Esophagus squamous epithelium (tissue), 5 donors: Measurements from ENCODE around the gene GRK7. TPM values are rescaled to one million over a fixed set of nuclear protein-coding genes. Genes with fewer than 3 reads are reported as not detected.
"Not testable (repeated sequence)": the region's sequence is repeated elsewhere in the genome, so short reads cannot be mapped to it uniquely, and the experiment has no call there.

ENCODE experiments used
- DNase-seq: peaks from one replicate; lab custom pipeline; 2025; lab: John Stamatoyannopoulos, UW
- H3K27ac ChIP-seq, 4 donors: fragments of 200-600 bp; sonication (generic); one replicate each; pipeline ENCODE4 v1.5.1; 2016 to 2019; ENCODE audit warnings: mild to moderate bottlenecking in 1 of 4
- H3K27me3 ChIP-seq, 4 donors: fragments of 200-600 bp; sonication (generic); 1 replicate in 3 of 4; 2 replicates in 1 of 4; pipeline versions ENCODE4 v1.5.1 to v1.6.0; 2017 to 2021; ENCODE audit warnings: antibody characterized with exemption in 1 of 4
- H3K36me3 ChIP-seq, 3 donors: fragments of 200-600 bp; sonication (generic); one replicate each; pipeline ENCODE4 v1.5.1; 2016 to 2019
- H3K4me1 ChIP-seq, 3 donors: fragments of 200-600 bp; sonication (generic); one replicate each; pipeline ENCODE4 v1.5.1; 2017 to 2019
- H3K4me3 ChIP-seq, 4 donors: fragments of 200-600 bp; sonication (generic); 1 replicate in 3 of 4; 2 replicates in 1 of 4; pipeline ENCODE4 v1.5.1; 2016 to 2019; ENCODE audit warnings: mild to moderate bottlenecking in 2 of 4, moderate library complexity in 1 of 4
- H3K9me3 ChIP-seq, 3 donors: fragments of 200-600 bp; sonication (generic); one replicate each; pipeline ENCODE4 v1.5.1; 2016 to 2019
- POLR2A ChIP-seq, 4 donors: fragments of 450-650 bp; IDR thresholded peaks; one replicate each; pipeline ENCODE4 v1.6.1; 2017; ENCODE audit warnings: antibody characterized with exemption in 4 of 4, mild to moderate bottlenecking in 4 of 4, moderate library complexity in 3 of 4
- WGBS, 2 donors: methylation state at CpG; one replicate each; pipeline ENCODE4 v1.1.5; 2018; 5-methylcytosine and 5-hydroxymethylcytosine counted together
- intact Hi-C: fragments of 100-400 bp; cut with DNase I; formaldehyde crosslinking; loops from one replicate; pipeline ENCODE4 v1.15.0; 2022
- total RNA-seq, 4 donors: library from RNA; depleted of rRNA; stranded (reverse); fragments of >200 nt; gene quantifications; one replicate each; pipeline ENCODE4 v1.1.0, GENCODE V29; 2016
- TF ChIP-seq, protein P1 (sequence below), 6 experiments: fragments of 450-650 bp in 4 of 6; fragments of 200-600 bp in 2 of 6; sonication (generic) in 2 of 6; IDR thresholded peaks; one replicate each; pipeline ENCODE4 v1.5.1; 2016 to 2019; ENCODE audit warnings: antibody characterized with exemption in 6 of 6, mild to moderate bottlenecking in 4 of 6, moderate library complexity in 4 of 6
- donor health status: DM: yes; HTN: yes; CAD: no.

The GRK7 gene
- total RNA-seq, 4 donors from 2014 or later, result 0.08 TPM; not detected in 3

DNA sequence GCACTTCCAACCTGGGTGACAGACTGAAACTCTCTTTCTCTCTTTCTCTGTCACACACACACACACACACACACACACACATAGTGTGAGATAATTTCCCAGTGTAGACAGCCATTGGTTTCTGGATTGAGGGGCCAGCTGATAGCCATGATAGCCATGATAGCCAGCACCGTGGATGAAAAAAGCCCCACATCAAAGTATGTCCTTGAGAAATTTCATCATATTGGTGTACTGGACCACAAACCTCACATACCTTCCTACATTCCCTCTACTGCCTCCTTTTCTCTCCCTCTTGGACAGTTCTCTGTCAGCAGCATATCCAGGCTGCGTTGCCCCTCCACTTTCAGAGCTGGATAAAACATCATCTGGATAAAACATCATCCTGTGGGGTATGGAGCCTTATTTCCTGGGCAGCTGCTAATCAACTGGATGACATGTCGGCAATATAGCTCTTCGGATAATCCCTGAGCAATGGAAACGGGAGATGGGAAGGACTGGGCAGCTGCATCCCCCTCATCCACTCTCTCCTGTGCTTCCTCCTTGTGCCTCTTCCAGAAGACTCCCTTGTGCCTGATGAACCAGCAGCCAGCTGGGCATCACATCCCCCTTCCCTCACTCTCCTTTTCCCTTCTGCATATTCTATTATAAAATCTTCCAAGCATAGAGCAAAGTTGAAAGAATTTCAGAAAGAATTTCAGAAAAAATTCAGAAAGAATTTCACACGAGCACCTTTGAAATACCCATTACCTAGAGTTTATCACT lies 39.3 kb downstream of the GRK7 start:
- intact Hi-C loops, result no loop called here
- no peak for DNase-seq
- no peaks in the 10 kb centered on the region for H3K9me3 ChIP-seq
- peaks cover 10 to 33% (median 14%) of the 10 kb centered on the region in 3 donors for H3K4me1 ChIP-seq
- WGBS, 2 donors, result 88% methylated on average over 6 of the region's 6 CpGs
- no peak overlapping the region for H3K27ac ChIP-seq
- H3K27me3 ChIP-seq, result no peaks in the 10 kb centered on the region
- H3K36me3 ChIP-seq, result no peaks in the 10 kb centered on the region
- no peak for TF ChIP-seq POLR2A (IDR thresholded peaks at IDR 0.05)
- TF ChIP-seq, protein P1, sequence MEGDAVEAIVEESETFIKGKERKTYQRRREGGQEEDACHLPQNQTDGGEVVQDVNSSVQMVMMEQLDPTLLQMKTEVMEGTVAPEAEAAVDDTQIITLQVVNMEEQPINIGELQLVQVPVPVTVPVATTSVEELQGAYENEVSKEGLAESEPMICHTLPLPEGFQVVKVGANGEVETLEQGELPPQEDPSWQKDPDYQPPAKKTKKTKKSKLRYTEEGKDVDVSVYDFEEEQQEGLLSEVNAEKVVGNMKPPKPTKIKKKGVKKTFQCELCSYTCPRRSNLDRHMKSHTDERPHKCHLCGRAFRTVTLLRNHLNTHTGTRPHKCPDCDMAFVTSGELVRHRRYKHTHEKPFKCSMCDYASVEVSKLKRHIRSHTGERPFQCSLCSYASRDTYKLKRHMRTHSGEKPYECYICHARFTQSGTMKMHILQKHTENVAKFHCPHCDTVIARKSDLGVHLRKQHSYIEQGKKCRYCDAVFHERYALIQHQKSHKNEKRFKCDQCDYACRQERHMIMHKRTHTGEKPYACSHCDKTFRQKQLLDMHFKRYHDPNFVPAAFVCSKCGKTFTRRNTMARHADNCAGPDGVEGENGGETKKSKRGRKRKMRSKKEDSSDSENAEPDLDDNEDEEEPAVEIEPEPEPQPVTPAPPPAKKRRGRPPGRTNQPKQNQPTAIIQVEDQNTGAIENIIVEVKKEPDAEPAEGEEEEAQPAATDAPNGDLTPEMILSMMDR (IDR thresholded peaks at IDR 0.05), result no peak
- H3K4me3 ChIP-seq, result no peak overlapping the region

DNA sequence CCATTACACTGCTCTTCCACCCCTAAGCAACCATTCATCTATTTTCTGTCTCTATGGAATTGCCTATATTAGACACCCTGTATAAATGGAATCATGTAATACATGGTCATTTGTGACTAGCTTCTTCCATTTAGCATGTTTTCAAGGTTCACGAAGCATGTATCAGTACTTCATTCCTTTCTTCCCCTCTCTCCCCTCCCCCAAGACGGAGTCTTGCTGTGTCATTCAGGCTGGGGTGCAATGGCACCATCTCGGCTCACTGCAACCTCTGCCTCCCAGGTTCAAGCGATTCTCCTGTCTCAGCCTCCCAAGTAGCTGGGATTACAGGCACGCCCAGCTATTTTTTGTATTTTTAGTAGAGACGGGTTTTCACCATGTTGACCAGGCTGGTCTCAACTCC lies 40.3 kb downstream of the GRK7 start:
- H3K27me3 ChIP-seq, H3K27ac ChIP-seq, DNase-seq, H3K9me3 ChIP-seq, H3K36me3 ChIP-seq, intact Hi-C loops, H3K4me3 ChIP-seq: not testable (repeated sequence)
- 92 to 95% methylated on average over 6 of the region's 6 CpGs for WGBS, 2 donors
- peaks cover 0 to 22% (median 3%) of the 10 kb centered on the region in 3 donors for H3K4me1 ChIP-seq

DNA sequence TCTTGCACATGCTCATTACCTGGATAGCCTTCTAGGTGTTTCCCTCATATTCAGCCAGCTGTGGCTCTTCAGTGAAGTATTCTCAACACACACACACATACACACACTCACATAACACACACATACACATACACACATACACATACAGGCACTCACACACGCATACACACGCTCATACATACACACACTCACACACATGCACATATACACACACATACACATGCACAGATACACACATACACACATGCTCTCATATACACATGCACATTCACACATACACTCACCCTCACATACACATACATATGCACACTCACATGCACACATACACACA lies 41.2 kb downstream of the GRK7 start:
- WGBS, 2 donors, result 92 to 95% methylated on average over 2 of the region's 2 CpGs
- TF ChIP-seq, protein P1 (IDR thresholded peaks at IDR 0.05), result no peak
- no peak for TF ChIP-seq POLR2A (IDR thresholded peaks at IDR 0.05)
- Histone ChIP-seq H3K4me3 (no peak overlapping the region), H3K4me1 (peaks cover 0 to 13% (median 3%) of the 10 kb centered on the region in 3 donors), H3K9me3 (no peaks in the 10 kb centered on the region), H3K27me3 (no peaks in the 10 kb centered on the region), H3K27ac (no peak overlapping the region), H3K36me3 (no peaks in the 10 kb centered on the region)
- intact Hi-C loops, result no loop called here
- DNase-seq, result no peak

DNA sequence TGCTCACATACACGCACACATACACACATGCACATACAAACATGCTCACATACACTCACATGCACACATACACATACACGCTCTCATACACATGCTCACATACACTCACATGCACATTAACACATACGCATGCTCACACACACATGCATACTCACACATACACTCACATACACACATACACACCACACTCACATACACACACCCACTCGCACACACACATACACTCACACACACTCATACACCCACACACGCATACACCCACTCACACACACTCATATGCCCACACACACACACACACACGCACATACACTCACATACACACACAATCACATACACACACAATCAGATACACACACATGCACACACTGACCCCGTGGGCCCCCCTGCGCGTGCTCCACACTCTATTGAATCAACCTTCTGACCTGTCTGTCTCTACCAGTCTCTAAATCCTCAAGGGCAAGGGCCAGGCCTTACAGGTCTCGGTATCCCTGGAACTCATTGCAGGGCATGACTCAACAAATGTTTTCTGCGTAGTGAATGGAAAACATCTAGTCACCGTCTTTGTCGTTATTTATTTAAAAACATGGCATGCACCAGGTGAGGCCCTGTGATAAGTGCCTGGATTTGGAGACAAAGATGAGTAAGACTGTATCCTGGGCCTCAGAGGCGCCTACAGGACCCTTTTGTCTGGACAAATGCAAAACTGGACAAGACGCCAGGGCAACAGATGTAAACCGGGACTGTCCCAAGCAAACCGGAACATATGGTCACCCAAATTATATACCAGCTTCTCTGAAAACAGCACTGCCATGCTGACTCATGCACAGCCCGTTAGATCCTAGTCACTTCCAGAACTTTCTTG lies 41.8 kb downstream of the GRK7 start:
- peaks cover 0 to 13% (median 3%) of the 10 kb centered on the region in 3 donors for H3K4me1 ChIP-seq
- intact Hi-C loops, result no loop called here
- TF ChIP-seq, protein P1 (IDR thresholded peaks at IDR 0.05), result no peak
- no peak for TF ChIP-seq POLR2A (IDR thresholded peaks at IDR 0.05)
- no peaks in the 10 kb centered on the region for H3K27me3 ChIP-seq
- no peaks in the 10 kb centered on the region for H3K36me3 ChIP-seq
- no peak overlapping the region for H3K4me3 ChIP-seq
- DNase-seq, result no peak
- WGBS, 2 donors, result 52 to 81% methylated on average over 17 to 18 of the region's 18 CpGs
- no peaks in the 10 kb centered on the region for H3K9me3 ChIP-seq
- H3K27ac ChIP-seq, result peak overlapping the region in 1 of 4 donors; percentile 25

DNA sequence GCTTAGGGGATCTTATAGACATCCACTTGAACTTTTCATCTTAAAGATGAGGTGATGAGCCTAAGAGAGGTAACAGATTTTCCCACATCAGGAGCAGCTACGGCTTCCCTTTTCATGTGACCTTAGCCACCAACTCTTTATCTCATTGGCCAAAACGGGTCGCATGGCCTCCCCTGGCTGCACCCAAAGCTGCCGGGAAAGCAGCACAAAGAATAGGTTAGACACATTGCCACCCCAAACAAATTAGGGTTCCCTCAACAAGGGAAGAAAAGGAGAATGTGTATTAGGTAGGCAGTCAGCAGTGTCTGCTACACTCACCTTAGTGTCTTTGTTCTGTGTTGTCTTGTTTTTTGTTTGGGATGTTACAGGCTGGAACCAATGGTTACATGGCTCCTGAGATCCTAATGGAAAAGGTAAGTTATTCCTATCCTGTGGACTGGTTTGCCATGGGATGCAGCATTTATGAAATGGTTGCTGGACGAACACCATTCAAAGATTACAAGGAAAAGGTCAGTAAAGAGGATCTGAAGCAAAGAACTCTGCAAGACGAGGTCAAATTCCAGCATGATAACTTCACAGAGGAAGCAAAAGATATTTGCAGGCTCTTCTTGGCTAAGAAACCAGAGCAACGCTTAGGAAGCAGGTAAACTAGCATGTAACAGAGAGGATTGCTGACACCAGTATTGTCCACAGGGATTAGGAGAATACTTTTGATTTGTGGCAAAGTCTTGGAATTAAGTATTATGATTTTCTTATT lies 44.2 kb downstream of the GRK7 start:
- DNase-seq, result no peak
- no peak for TF ChIP-seq POLR2A (IDR thresholded peaks at IDR 0.05)
- TF ChIP-seq, protein P1 (IDR thresholded peaks at IDR 0.05), result no peak
- Histone ChIP-seq H3K4me1 (peaks cover 0 to 18% (median 3%) of the 10 kb centered on the region in 3 donors), H3K4me3 (no peak overlapping the region), H3K9me3 (no peaks in the 10 kb centered on the region), H3K27me3 (no peaks in the 10 kb centered on the region), H3K36me3 (no peaks in the 10 kb centered on the region), H3K27ac (no peak overlapping the region)
- 83% methylated on average over 7 of the region's 7 CpGs for WGBS, 2 donors
- intact Hi-C loops, result no loop called here
